H1 (cell line): ENCODE data around the gene CDK10. TPM values are rescaled to one million over a fixed set of nuclear protein-coding genes. Genes with fewer than 3 reads are reported as not detected.
"Not testable (repeated sequence)": the region's sequence is repeated elsewhere in the genome, so short reads cannot be mapped to it uniquely, and the experiment has no call there.

ENCODE experiments used
- CTCF ChIA-PET: fragments of 300-600 bp; sonication (Branson Sonifier 250); formaldehyde crosslinking; loops from one replicate; lab custom pipeline; 2021; ENCODE audit not compliant: partially characterized antibody; lab: Charles Lee
- POLR2A ChIA-PET: fragments of 300-600 bp; sonication (Branson Sonifier 250); formaldehyde crosslinking; loops from one replicate; lab custom pipeline; 2021; ENCODE audit warnings: inconsistent platforms; ENCODE audit not compliant: partially characterized antibody; lab: Charles Lee
- DNase-seq, 2 experiments: peaks; one replicate each; pipeline versions ENCODE4 v3.0.0 to v3.0.0-alpha.2; 2010 to 2022; ENCODE audit warnings: low spot score in 2 of 2, low read depth in 1 of 2, mixed read lengths in 1 of 2
- FAIRE-seq: peaks from 2 replicates; lab custom pipeline; 2011; peaks lifted over from hg19 to GRCh38; lab: Jason Lieb, UNC
- H2AFZ ChIP-seq: 2 replicates; pipeline ENCODE4 v1.8.1; 2012; ENCODE audit warnings: low read length, inconsistent platforms
- H2AK5ac ChIP-seq: 2 replicates; pipeline ENCODE4 v1.6.1; 2013; ENCODE audit warnings: low read depth, low read length
- H2BK120ac ChIP-seq: replicated peaks from 2 replicates; pipeline ENCODE3; 2013; ENCODE audit warnings: low read depth, low read length, inconsistent platforms
- H2BK12ac ChIP-seq: 2 replicates; pipeline ENCODE4 v1.6.1; 2013; ENCODE audit warnings: low read depth, low read length
- H2BK15ac ChIP-seq: 2 replicates; pipeline ENCODE4 v1.6.1; 2013; ENCODE audit warnings: low read length
- H2BK20ac ChIP-seq: 2 replicates; pipeline ENCODE4 v1.6.1; 2013; ENCODE audit warnings: low read length
- H2BK5ac ChIP-seq: 2 replicates; pipeline ENCODE4 v1.6.1; 2013; ENCODE audit warnings: low read depth, low read length
- H3K14ac ChIP-seq: 2 replicates; pipeline ENCODE4 v1.6.1; 2013; ENCODE audit warnings: inconsistent platforms; ENCODE audit not compliant: insufficient read length
- H3K18ac ChIP-seq: 2 replicates; pipeline ENCODE4 v1.6.1; 2013; ENCODE audit warnings: low read length; ENCODE audit errors: extremely low read depth
- H3K23ac ChIP-seq: 2 replicates; pipeline ENCODE4 v1.6.1; 2013; ENCODE audit warnings: inconsistent platforms; ENCODE audit not compliant: insufficient read length
- H3K23me2 ChIP-seq: 2 replicates; pipeline ENCODE4 v1.6.1; 2013; ENCODE audit warnings: low read depth, low read length
- H3K27ac ChIP-seq: 2 replicates; pipeline ENCODE4 v1.6.1; 2011; ENCODE audit warnings: low read depth, low read length, inconsistent platforms
- H3K27me3 ChIP-seq, 4 experiments: replicated peaks in 1 of 4; 1 replicate in 1 of 4; 2 replicates in 3 of 4; pipeline versions ENCODE4 v1.6.1 to v1.8.1; 2011 to 2013; ENCODE audit warnings: low read length in 3 of 4, mild to moderate bottlenecking in 3 of 4, inconsistent platforms in 2 of 4, mixed read lengths in 2 of 4, moderate library complexity in 1 of 4; ENCODE audit not compliant: control insufficient read depth in 3 of 4, insufficient read depth in 3 of 4; ENCODE audit errors: extremely low read depth in 1 of 4
- H3K36me3 ChIP-seq, 4 experiments: 2 replicates each; pipeline versions ENCODE4 v1.6.1 to v1.8.1; 2011 to 2013; ENCODE audit warnings: mild to moderate bottlenecking in 4 of 4, low read length in 3 of 4, moderate library complexity in 2 of 4, control low read depth in 1 of 4, inconsistent platforms in 1 of 4; ENCODE audit not compliant: insufficient read depth in 4 of 4, control insufficient read depth in 2 of 4
- H3K4ac ChIP-seq: replicated peaks from 2 replicates; pipeline ENCODE3; 2013; ENCODE audit warnings: low read length, low read depth, mixed read lengths, inconsistent platforms; ENCODE audit not compliant: insufficient read length
- H3K4me1 ChIP-seq, 4 experiments: replicated peaks in 1 of 4; 1 replicate in 1 of 4; 2 replicates in 3 of 4; pipeline versions ENCODE4 v1.6.1 to v1.8.1; 2011 to 2013; ENCODE audit warnings: low read length in 3 of 4, inconsistent platforms in 2 of 4, mixed read lengths in 1 of 4; ENCODE audit not compliant: insufficient read depth in 4 of 4, control insufficient read depth in 3 of 4
- H3K4me2 ChIP-seq, 2 experiments: 2 replicates each; pipeline versions ENCODE4 v1.6.1 to v1.8.1; 2011 to 2013; ENCODE audit warnings: low read depth in 2 of 2, low read length in 2 of 2, control low read depth in 1 of 2, inconsistent platforms in 1 of 2, mild to moderate bottlenecking in 1 of 2; ENCODE audit not compliant: insufficient read depth in 1 of 2
- H3K4me3 ChIP-seq, 4 experiments: fragments of 200-600, 300-600 bp in 1 of 4; sonication (generic), shearing (Covaris generic), sonication (Bioruptor Twin) in 1 of 4; 2 replicates each; pipeline versions ENCODE4 v1.5.1 to v1.8.1; 2011 to 2016; ENCODE audit warnings: low read length in 4 of 4, low read depth in 3 of 4, control low read depth in 2 of 4, inconsistent platforms in 2 of 4, mild to moderate bottlenecking in 2 of 4, mixed read lengths in 1 of 4, moderate library complexity in 1 of 4; ENCODE audit not compliant: insufficient read depth in 2 of 4; ENCODE audit errors: extremely low read depth in 1 of 4
- H3K56ac ChIP-seq: replicated peaks from 2 replicates; pipeline ENCODE3; 2013; ENCODE audit warnings: low read depth, mild to moderate bottlenecking, mixed read lengths, low read length, inconsistent platforms; ENCODE audit not compliant: insufficient read length
- H3K79me1 ChIP-seq: 2 replicates; pipeline ENCODE4 v1.6.1; 2013; ENCODE audit warnings: low read depth, low read length, control low read depth
- H3K79me2 ChIP-seq, 2 experiments: 2 replicates each; pipeline versions ENCODE4 v1.6.1 to v1.8.1; 2012 to 2013; ENCODE audit warnings: low read length in 2 of 2, mild to moderate bottlenecking in 2 of 2, inconsistent platforms in 1 of 2; ENCODE audit not compliant: insufficient read depth in 2 of 2, control insufficient read depth in 1 of 2
- H3K9ac ChIP-seq, 4 experiments: replicated peaks in 1 of 4; 1 replicate in 1 of 4; 2 replicates in 3 of 4; pipeline versions ENCODE4 v1.6.1 to v1.8.1; 2011 to 2013; ENCODE audit warnings: low read depth in 3 of 4, low read length in 3 of 4, control low read depth in 2 of 4, mild to moderate bottlenecking in 2 of 4, moderate library complexity in 2 of 4, inconsistent platforms in 1 of 4; ENCODE audit errors: extremely low read depth in 1 of 4
- H3K9me3 ChIP-seq, 2 experiments: 2 replicates each; pipeline versions ENCODE4 v1.6.1 to v1.8.1; 2012 to 2013; ENCODE audit warnings: mild to moderate bottlenecking in 2 of 2, moderate library complexity in 2 of 2, control low read depth in 1 of 2, inconsistent platforms in 1 of 2, low read depth in 1 of 2, low read length in 1 of 2, mixed read lengths in 1 of 2; ENCODE audit not compliant: insufficient read depth in 2 of 2
- H4K20me1 ChIP-seq, 2 experiments: replicated peaks in 1 of 2; 2 replicates each; pipeline versions ENCODE3 to v1.8.1; 2011 to 2013; ENCODE audit warnings: inconsistent platforms in 2 of 2, low read length in 2 of 2, mild to moderate bottlenecking in 1 of 2; ENCODE audit not compliant: insufficient read depth in 2 of 2, control insufficient read depth in 1 of 2
- H4K5ac ChIP-seq: 2 replicates; pipeline ENCODE4 v1.6.1; 2013; ENCODE audit warnings: low read length, low read depth, mixed read lengths, inconsistent platforms; ENCODE audit not compliant: insufficient read length
- H4K8ac ChIP-seq: 2 replicates; pipeline ENCODE4 v1.8.0; 2013; ENCODE audit warnings: mild to moderate bottlenecking, moderate library complexity, low read length, inconsistent platforms; ENCODE audit not compliant: insufficient read depth; ENCODE audit errors: extremely low read depth
- H4K91ac ChIP-seq: replicated peaks from 2 replicates; pipeline ENCODE3; 2013; ENCODE audit warnings: low read length, mixed read lengths, inconsistent platforms; ENCODE audit not compliant: insufficient read length
- WGBS, 2 experiments: shearing (Covaris generic) in 1 of 2; methylation state at CpG; one replicate each; pipeline versions ENCODE4 v1.1.6 to v1.1.7; 2013 to 2015; ENCODE audit warnings: low lambda C conversion rate in 2 of 2, mixed read lengths in 2 of 2, inconsistent platforms in 1 of 2, low coverage in 1 of 2, missing lambda C conversion rate in 1 of 2; ENCODE audit not compliant: insufficient replicate concordance in 2 of 2, insufficient coverage in 1 of 2, insufficient read length in 1 of 2; ENCODE audit errors: extremely low coverage in 1 of 2, missing lambda C conversion rate in 1 of 2; 5-methylcytosine and 5-hydroxymethylcytosine counted together
- polyA plus RNA-seq, 7 experiments: library from polyadenylated mRNA; depleted of rRNA in 3 of 7; stranded (reverse) in 5 of 7; unstranded in 2 of 7; fragments of >200 nt in 5 of 7; fragments of 200-250 nt in 2 of 7; gene quantifications; 1 replicate in 5 of 7; 2 replicates in 1 of 7; 4 replicates in 1 of 7; pipeline versions ENCODE4 v1.2.1 to v1.2.3, GENCODE V29; 2011 to 2013; ENCODE audit warnings: missing spikeins in 2 of 7, mixed read lengths in 2 of 7
- total RNA-seq: library from RNA; stranded (reverse); fragmentation: NEBNext Ultra II Directional; extraction: Animal tissue kit (Norgen Biotek cat#: 25700); gene quantifications from 2 replicates; pipeline ENCODE4 v1.2.1, GENCODE V29; 2021

CDK10 gene
- total and polyA plus RNA-seq, 2 of the 8 experiments (the other 6 are each of a cell fraction or from before 2014, with no cell fraction given) = 49.5 to 83.9 TPM

DNA sequence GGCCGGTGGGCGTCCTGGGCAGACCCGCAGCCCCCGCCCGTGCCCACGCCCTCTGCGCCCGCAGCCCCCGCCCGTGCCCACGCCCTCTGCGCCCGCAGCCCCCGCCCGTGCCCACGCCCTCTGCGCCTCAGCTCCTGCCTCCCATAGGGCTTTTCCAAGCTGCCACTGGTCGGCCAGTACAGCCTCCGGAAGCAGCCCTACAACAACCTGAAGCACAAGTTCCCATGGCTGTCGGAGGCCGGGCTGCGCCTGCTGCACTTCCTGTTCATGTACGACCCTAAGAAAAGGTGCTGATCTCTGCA lies 8.2 kb downstream of the CDK10 start:
- CTCF ChIA-PET = interaction anchor here (1.0 to 2.0 kb wide), 5 partner anchors 8 to 216 kb away, joined by 3 to 5 read pairs (median 3); partner anchors contain the start of gene CDK10
- H3K79me1 ChIP-seq, H2BK15ac ChIP-seq, H3K27ac ChIP-seq, H3K23me2 ChIP-seq, H3K9ac ChIP-seq, FAIRE-seq, H2BK20ac ChIP-seq, H2BK12ac ChIP-seq, H4K8ac ChIP-seq, H3K79me2 ChIP-seq, H3K4me2 ChIP-seq, H2AK5ac ChIP-seq, H3K4me1 ChIP-seq, H2BK5ac ChIP-seq, DNase-seq, H3K14ac ChIP-seq, H3K9me3 ChIP-seq, H3K4ac ChIP-seq, H4K91ac ChIP-seq, H3K18ac ChIP-seq, H4K5ac ChIP-seq, H2BK120ac ChIP-seq, H3K27me3 ChIP-seq, H3K4me3 ChIP-seq, H2AFZ ChIP-seq, H3K23ac ChIP-seq, H3K56ac ChIP-seq: not testable (repeated sequence)
- Histone ChIP-seq H3K36me3 (peaks cover 3 to 40% (median 17%) of the 10 kb centered on the region in 4 experiments; a peak in 7 of 8 replicates), H4K20me1 (peaks cover 0 to 23% of the 10 kb centered on the region in 2 experiments)
- WGBS, 2 experiments = 95% methylated on average over 11 of the region's 23 CpGs; no CpG with 5 or more reads in 1 of the 2 experiments
- POLR2A ChIA-PET = interaction anchor here (0.6 to 6.6 kb wide), 11 partner anchors 8 to 133 kb away, joined by 3 to 36 read pairs (median 3); partner anchors contain the start of gene CDK10
